H1 (cell line): Measurements from ENCODE around the gene IBSP. TPM values are rescaled to one million over a fixed set of nuclear protein-coding genes. Genes with fewer than 3 reads are reported as not detected.

Experiments used
- CTCF ChIA-PET: fragments of 300-600 bp; sonication (Branson Sonifier 250); formaldehyde crosslinking; loops from one replicate; lab custom pipeline; 2021; ENCODE audit not compliant: partially characterized antibody; lab: Charles Lee
- POLR2A ChIA-PET: fragments of 300-600 bp; sonication (Branson Sonifier 250); formaldehyde crosslinking; loops from one replicate; lab custom pipeline; 2021; ENCODE audit warnings: inconsistent platforms; ENCODE audit not compliant: partially characterized antibody; lab: Charles Lee
- DNase-seq, 2 experiments: peaks; one replicate each; pipeline versions ENCODE4 v3.0.0 to v3.0.0-alpha.2; 2010 to 2022; ENCODE audit warnings: low spot score in 2 of 2, low read depth in 1 of 2, mixed read lengths in 1 of 2
- FAIRE-seq: peaks from 2 replicates; lab custom pipeline; 2011; peaks lifted over from hg19 to GRCh38; lab: Jason Lieb, UNC
- H2AFZ ChIP-seq: 2 replicates; pipeline ENCODE4 v1.8.1; 2012; ENCODE audit warnings: low read length, inconsistent platforms
- H2AK5ac ChIP-seq: 2 replicates; pipeline ENCODE4 v1.6.1; 2013; ENCODE audit warnings: low read depth, low read length
- H2BK120ac ChIP-seq: replicated peaks from 2 replicates; pipeline ENCODE3; 2013; ENCODE audit warnings: low read depth, low read length, inconsistent platforms
- H2BK12ac ChIP-seq: 2 replicates; pipeline ENCODE4 v1.6.1; 2013; ENCODE audit warnings: low read depth, low read length
- H2BK15ac ChIP-seq: 2 replicates; pipeline ENCODE4 v1.6.1; 2013; ENCODE audit warnings: low read length
- H2BK20ac ChIP-seq: 2 replicates; pipeline ENCODE4 v1.6.1; 2013; ENCODE audit warnings: low read length
- H2BK5ac ChIP-seq: 2 replicates; pipeline ENCODE4 v1.6.1; 2013; ENCODE audit warnings: low read depth, low read length
- H3K14ac ChIP-seq: 2 replicates; pipeline ENCODE4 v1.6.1; 2013; ENCODE audit warnings: inconsistent platforms; ENCODE audit not compliant: insufficient read length
- H3K18ac ChIP-seq: 2 replicates; pipeline ENCODE4 v1.6.1; 2013; ENCODE audit warnings: low read length; ENCODE audit errors: extremely low read depth
- H3K23ac ChIP-seq: 2 replicates; pipeline ENCODE4 v1.6.1; 2013; ENCODE audit warnings: inconsistent platforms; ENCODE audit not compliant: insufficient read length
- H3K23me2 ChIP-seq: 2 replicates; pipeline ENCODE4 v1.6.1; 2013; ENCODE audit warnings: low read depth, low read length
- H3K27ac ChIP-seq: 2 replicates; pipeline ENCODE4 v1.6.1; 2011; ENCODE audit warnings: low read depth, low read length, inconsistent platforms
- H3K27me3 ChIP-seq, 4 experiments: replicated peaks in 1 of 4; 1 replicate in 1 of 4; 2 replicates in 3 of 4; pipeline versions ENCODE4 v1.6.1 to v1.8.1; 2011 to 2013; ENCODE audit warnings: low read length in 3 of 4, mild to moderate bottlenecking in 3 of 4, inconsistent platforms in 2 of 4, mixed read lengths in 2 of 4, moderate library complexity in 1 of 4; ENCODE audit not compliant: control insufficient read depth in 3 of 4, insufficient read depth in 3 of 4; ENCODE audit errors: extremely low read depth in 1 of 4
- H3K36me3 ChIP-seq, 4 experiments: 2 replicates each; pipeline versions ENCODE4 v1.6.1 to v1.8.1; 2011 to 2013; ENCODE audit warnings: mild to moderate bottlenecking in 4 of 4, low read length in 3 of 4, moderate library complexity in 2 of 4, control low read depth in 1 of 4, inconsistent platforms in 1 of 4; ENCODE audit not compliant: insufficient read depth in 4 of 4, control insufficient read depth in 2 of 4
- H3K4ac ChIP-seq: replicated peaks from 2 replicates; pipeline ENCODE3; 2013; ENCODE audit warnings: low read length, low read depth, mixed read lengths, inconsistent platforms; ENCODE audit not compliant: insufficient read length
- H3K4me1 ChIP-seq, 4 experiments: replicated peaks in 1 of 4; 1 replicate in 1 of 4; 2 replicates in 3 of 4; pipeline versions ENCODE4 v1.6.1 to v1.8.1; 2011 to 2013; ENCODE audit warnings: low read length in 3 of 4, inconsistent platforms in 2 of 4, mixed read lengths in 1 of 4; ENCODE audit not compliant: insufficient read depth in 4 of 4, control insufficient read depth in 3 of 4
- H3K4me2 ChIP-seq, 2 experiments: 2 replicates each; pipeline versions ENCODE4 v1.6.1 to v1.8.1; 2011 to 2013; ENCODE audit warnings: low read depth in 2 of 2, low read length in 2 of 2, control low read depth in 1 of 2, inconsistent platforms in 1 of 2, mild to moderate bottlenecking in 1 of 2; ENCODE audit not compliant: insufficient read depth in 1 of 2
- H3K4me3 ChIP-seq, 4 experiments: fragments of 200-600, 300-600 bp in 1 of 4; sonication (generic), shearing (Covaris generic), sonication (Bioruptor Twin) in 1 of 4; 2 replicates each; pipeline versions ENCODE4 v1.5.1 to v1.8.1; 2011 to 2016; ENCODE audit warnings: low read length in 4 of 4, low read depth in 3 of 4, control low read depth in 2 of 4, inconsistent platforms in 2 of 4, mild to moderate bottlenecking in 2 of 4, mixed read lengths in 1 of 4, moderate library complexity in 1 of 4; ENCODE audit not compliant: insufficient read depth in 2 of 4; ENCODE audit errors: extremely low read depth in 1 of 4
- H3K56ac ChIP-seq: replicated peaks from 2 replicates; pipeline ENCODE3; 2013; ENCODE audit warnings: low read depth, mild to moderate bottlenecking, mixed read lengths, low read length, inconsistent platforms; ENCODE audit not compliant: insufficient read length
- H3K79me1 ChIP-seq: 2 replicates; pipeline ENCODE4 v1.6.1; 2013; ENCODE audit warnings: low read depth, low read length, control low read depth
- H3K79me2 ChIP-seq, 2 experiments: 2 replicates each; pipeline versions ENCODE4 v1.6.1 to v1.8.1; 2012 to 2013; ENCODE audit warnings: low read length in 2 of 2, mild to moderate bottlenecking in 2 of 2, inconsistent platforms in 1 of 2; ENCODE audit not compliant: insufficient read depth in 2 of 2, control insufficient read depth in 1 of 2
- H3K9ac ChIP-seq, 4 experiments: replicated peaks in 1 of 4; 1 replicate in 1 of 4; 2 replicates in 3 of 4; pipeline versions ENCODE4 v1.6.1 to v1.8.1; 2011 to 2013; ENCODE audit warnings: low read depth in 3 of 4, low read length in 3 of 4, control low read depth in 2 of 4, mild to moderate bottlenecking in 2 of 4, moderate library complexity in 2 of 4, inconsistent platforms in 1 of 4; ENCODE audit errors: extremely low read depth in 1 of 4
- H3K9me3 ChIP-seq, 2 experiments: 2 replicates each; pipeline versions ENCODE4 v1.6.1 to v1.8.1; 2012 to 2013; ENCODE audit warnings: mild to moderate bottlenecking in 2 of 2, moderate library complexity in 2 of 2, control low read depth in 1 of 2, inconsistent platforms in 1 of 2, low read depth in 1 of 2, low read length in 1 of 2, mixed read lengths in 1 of 2; ENCODE audit not compliant: insufficient read depth in 2 of 2
- H4K20me1 ChIP-seq, 2 experiments: replicated peaks in 1 of 2; 2 replicates each; pipeline versions ENCODE3 to v1.8.1; 2011 to 2013; ENCODE audit warnings: inconsistent platforms in 2 of 2, low read length in 2 of 2, mild to moderate bottlenecking in 1 of 2; ENCODE audit not compliant: insufficient read depth in 2 of 2, control insufficient read depth in 1 of 2
- H4K5ac ChIP-seq: 2 replicates; pipeline ENCODE4 v1.6.1; 2013; ENCODE audit warnings: low read length, low read depth, mixed read lengths, inconsistent platforms; ENCODE audit not compliant: insufficient read length
- H4K8ac ChIP-seq: 2 replicates; pipeline ENCODE4 v1.8.0; 2013; ENCODE audit warnings: mild to moderate bottlenecking, moderate library complexity, low read length, inconsistent platforms; ENCODE audit not compliant: insufficient read depth; ENCODE audit errors: extremely low read depth
- H4K91ac ChIP-seq: replicated peaks from 2 replicates; pipeline ENCODE3; 2013; ENCODE audit warnings: low read length, mixed read lengths, inconsistent platforms; ENCODE audit not compliant: insufficient read length
- CHD1 ChIP-seq: IDR thresholded peaks from 2 replicates; pipeline ENCODE4 v1.6.1; 2012; ENCODE audit warnings: low read depth, low read length, improper control_type of control experiment
- JUN ChIP-seq: IDR thresholded peaks from 2 replicates; pipeline ENCODE4 v1.6.1; 2011; ENCODE audit warnings: low read depth, mild to moderate bottlenecking, improper control_type of control experiment, low read length
- SUZ12 ChIP-seq: fragments of 200-600 bp; sonication (generic); IDR thresholded peaks from 2 replicates; pipeline ENCODE4 v1.6.1; 2012; ENCODE audit warnings: mild to moderate bottlenecking, inconsistent platforms, low read length, moderate library complexity, mixed read lengths
- WGBS, 2 experiments: shearing (Covaris generic) in 1 of 2; methylation state at CpG; one replicate each; pipeline versions ENCODE4 v1.1.6 to v1.1.7; 2013 to 2015; ENCODE audit warnings: low lambda C conversion rate in 2 of 2, mixed read lengths in 2 of 2, inconsistent platforms in 1 of 2, low coverage in 1 of 2, missing lambda C conversion rate in 1 of 2; ENCODE audit not compliant: insufficient replicate concordance in 2 of 2, insufficient coverage in 1 of 2, insufficient read length in 1 of 2; ENCODE audit errors: extremely low coverage in 1 of 2, missing lambda C conversion rate in 1 of 2; 5-methylcytosine and 5-hydroxymethylcytosine counted together
- polyA plus RNA-seq, 7 experiments: library from polyadenylated mRNA; depleted of rRNA in 3 of 7; stranded (reverse) in 5 of 7; unstranded in 2 of 7; fragments of >200 nt in 5 of 7; fragments of 200-250 nt in 2 of 7; gene quantifications; 1 replicate in 5 of 7; 2 replicates in 1 of 7; 4 replicates in 1 of 7; pipeline versions ENCODE4 v1.2.1 to v1.2.3, GENCODE V29; 2011 to 2013; ENCODE audit warnings: missing spikeins in 2 of 7, mixed read lengths in 2 of 7
- total RNA-seq: library from RNA; stranded (reverse); fragmentation: NEBNext Ultra II Directional; extraction: Animal tissue kit (Norgen Biotek cat#: 25700); gene quantifications from 2 replicates; pipeline ENCODE4 v1.2.1, GENCODE V29; 2021
- TF ChIP-seq, protein P1 (sequence below): IDR thresholded peaks from 2 replicates; pipeline ENCODE4 v1.6.1; 2011; ENCODE audit warnings: low read depth, mild to moderate bottlenecking, low read length; ENCODE audit not compliant: insufficient read depth
- TF ChIP-seq, protein P2 (sequence below), 3 experiments: IDR thresholded peaks; 1 replicate in 2 of 3; 2 replicates in 1 of 3; pipeline versions ENCODE4 v1.5.1 to v1.6.1; 2011; ENCODE audit warnings: low read length in 3 of 3, mild to moderate bottlenecking in 3 of 3, inconsistent platforms in 2 of 3, low read depth in 1 of 3, moderate library complexity in 1 of 3; ENCODE audit not compliant: insufficient read depth in 1 of 3; ENCODE audit errors: control extremely low read depth in 1 of 3

Gene IBSP
- total and polyA plus RNA-seq, 2 of the 8 experiments (the other 6 are each of a cell fraction or from before 2014, with no cell fraction given), result not detected

DNA sequence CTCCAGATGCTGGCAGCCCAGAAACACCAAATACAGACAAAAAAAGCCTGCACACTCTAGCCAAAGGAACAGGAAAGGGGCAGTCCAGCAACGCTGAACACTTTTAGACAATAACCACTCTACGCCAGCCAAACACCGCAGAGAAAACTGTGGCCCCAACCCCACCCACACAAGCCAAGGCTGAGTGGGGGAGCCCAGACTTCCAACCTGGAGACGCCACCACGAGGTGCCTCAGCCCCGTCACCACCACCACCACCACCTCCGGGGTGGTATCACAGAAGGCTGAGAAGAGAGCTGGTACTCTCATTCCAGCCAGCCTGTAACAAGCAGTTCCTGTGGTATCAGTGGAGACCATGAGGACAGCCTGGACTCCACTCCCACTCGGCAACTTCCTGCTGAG lies 56.2 kb downstream of the IBSP start:
- Histone ChIP-seq H3K4me3 (no peak overlapping the region), H3K18ac (0 out of 2 replicates have a peak overlapping the region, but pooled peaks have one; percentile 36)
- DNase-seq, result no peak

More for the DNA sequence above, 56.2 kb downstream of the IBSP start:
- H2BK12ac ChIP-seq, result peak overlapping the region; percentile 71; the same call in 1 of the 2 replicates
- TF ChIP-seq SUZ12, result no peak
- TF ChIP-seq, protein P1, sequence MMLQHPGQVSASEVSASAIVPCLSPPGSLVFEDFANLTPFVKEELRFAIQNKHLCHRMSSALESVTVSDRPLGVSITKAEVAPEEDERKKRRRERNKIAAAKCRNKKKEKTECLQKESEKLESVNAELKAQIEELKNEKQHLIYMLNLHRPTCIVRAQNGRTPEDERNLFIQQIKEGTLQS, result no peak
- no peak for TF ChIP-seq CHD1
- no peak for TF ChIP-seq JUN
- TF ChIP-seq, protein P2, sequence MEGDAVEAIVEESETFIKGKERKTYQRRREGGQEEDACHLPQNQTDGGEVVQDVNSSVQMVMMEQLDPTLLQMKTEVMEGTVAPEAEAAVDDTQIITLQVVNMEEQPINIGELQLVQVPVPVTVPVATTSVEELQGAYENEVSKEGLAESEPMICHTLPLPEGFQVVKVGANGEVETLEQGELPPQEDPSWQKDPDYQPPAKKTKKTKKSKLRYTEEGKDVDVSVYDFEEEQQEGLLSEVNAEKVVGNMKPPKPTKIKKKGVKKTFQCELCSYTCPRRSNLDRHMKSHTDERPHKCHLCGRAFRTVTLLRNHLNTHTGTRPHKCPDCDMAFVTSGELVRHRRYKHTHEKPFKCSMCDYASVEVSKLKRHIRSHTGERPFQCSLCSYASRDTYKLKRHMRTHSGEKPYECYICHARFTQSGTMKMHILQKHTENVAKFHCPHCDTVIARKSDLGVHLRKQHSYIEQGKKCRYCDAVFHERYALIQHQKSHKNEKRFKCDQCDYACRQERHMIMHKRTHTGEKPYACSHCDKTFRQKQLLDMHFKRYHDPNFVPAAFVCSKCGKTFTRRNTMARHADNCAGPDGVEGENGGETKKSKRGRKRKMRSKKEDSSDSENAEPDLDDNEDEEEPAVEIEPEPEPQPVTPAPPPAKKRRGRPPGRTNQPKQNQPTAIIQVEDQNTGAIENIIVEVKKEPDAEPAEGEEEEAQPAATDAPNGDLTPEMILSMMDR (IDR thresholded peaks at IDR 0.05; ENCODE audit: control extremely low read depth in 1 of 3, insufficient read depth in 1 of 3, low read depth in 1 of 3, low read length in 3 of 3), result no peak
- TF ChIP-seq, all 59 proteins: peak for 0
- peak overlapping the region; percentile 61; the same call in 1 of the 2 replicates for H2BK5ac ChIP-seq
- H3K36me3 ChIP-seq, result no peaks in the 10 kb centered on the region; a peak in 1 of 8 replicates
- no peaks in the 10 kb centered on the region for H3K79me1 ChIP-seq
- no peaks in the 10 kb centered on the region for H4K20me1 ChIP-seq
- H3K79me2 ChIP-seq, result peaks cover 0 to 11% of the 10 kb centered on the region in 2 experiments; a peak in 2 of 4 replicates
- peak overlapping the region; percentile 73; the same call in 1 of the 2 replicates for H2BK15ac ChIP-seq
- no peak overlapping the region for H3K14ac ChIP-seq
- ChIA-PET CTCF (interaction anchor here (0.6 to 4.2 kb wide), 4 partner anchors 47 to 122 kb away, joined by 3 to 28 read pairs (median 4); no protein-coding TSS in a partner anchor), POLR2A (interaction anchor here (1.9 to 19.5 kb wide), 2 partner anchors 66 to 74 kb away, joined by 11 to 369 read pairs; no protein-coding TSS in a partner anchor)
- H2AFZ ChIP-seq, result no peak overlapping the region
- no peaks in the 10 kb centered on the region for H3K9me3 ChIP-seq
- peaks cover 0 to 13% (median 5%) of the 10 kb centered on the region in 4 experiments; a peak in 5 of 7 replicates for H3K4me1 ChIP-seq
- no peaks in the 10 kb centered on the region for H3K23me2 ChIP-seq
- H3K23ac ChIP-seq, result no peak overlapping the region
- no peak overlapping the region for H3K9ac ChIP-seq
- no peak overlapping the region for H3K27ac ChIP-seq
- H2AK5ac ChIP-seq, result peak overlapping the region; percentile 19; the same call in 1 of the 2 replicates
- H4K5ac ChIP-seq, result no peak overlapping the region
- WGBS, 2 experiments, result 87% methylated on average over 8 of the region's 8 CpGs; no CpG with 5 or more reads in 1 of the 2 experiments
- FAIRE-seq, result no peak
- no peak overlapping the region for H2BK120ac ChIP-seq
- H4K8ac ChIP-seq, result no peak overlapping the region; the same call in 1 of the 2 replicates
- H3K4me2 ChIP-seq, result no peak overlapping the region
- no peak overlapping the region for H3K4ac ChIP-seq
- H4K91ac ChIP-seq, result peak overlapping the region; percentile 8
- no peaks in the 10 kb centered on the region for H3K27me3 ChIP-seq
- peak overlapping the region; percentile 81; the same call in 1 of the 2 replicates for H2BK20ac ChIP-seq
- no peak overlapping the region for H3K56ac ChIP-seq
